DOHH2 (cell line): Measurements from ENCODE around the gene MAP2K7.

Experiments
- H3F3A ChIP-seq: fragments of 200-600 bp; sonication (generic), shearing (Covaris generic); 2 replicates; pipeline ENCODE4 v1.6.0; 2016; ENCODE audit warnings: antibody characterized with exemption, mild to moderate bottlenecking; ENCODE audit not compliant: control insufficient read depth, insufficient read depth
- H3K27ac ChIP-seq: fragments of 200-600 bp; sonication (generic); 2 replicates; pipeline ENCODE4 v1.5.1; 2014; ENCODE audit warnings: low read depth, mild to moderate bottlenecking, low read length, moderate library complexity
- H3K27me3 ChIP-seq: fragments of 200-600 bp; sonication (generic); 2 replicates; pipeline ENCODE4 v1.6.1; 2014; ENCODE audit warnings: mild to moderate bottlenecking, low read length, mixed read lengths; ENCODE audit not compliant: control insufficient read depth
- H3K36me3 ChIP-seq: fragments of 200-600 bp; sonication (generic); 2 replicates; pipeline ENCODE4 v1.6.1; 2014; ENCODE audit warnings: mild to moderate bottlenecking, low read length, moderate library complexity, mixed read lengths; ENCODE audit not compliant: control insufficient read depth
- H3K4me1 ChIP-seq: fragments of 200-600 bp; sonication (generic); 2 replicates; pipeline ENCODE4 v1.6.1; 2014; ENCODE audit warnings: mild to moderate bottlenecking, low read length, mixed read lengths; ENCODE audit not compliant: control insufficient read depth
- H3K4me2 ChIP-seq: fragments of 200-600 bp; sonication (generic); 2 replicates; pipeline ENCODE4 v1.6.0; 2014; ENCODE audit warnings: mild to moderate bottlenecking, low read length, moderate library complexity
- H3K4me3 ChIP-seq: fragments of 200-600 bp; sonication (generic); 2 replicates; pipeline ENCODE4 v1.5.1; 2014; ENCODE audit warnings: mild to moderate bottlenecking, low read length, mixed read lengths
- H3K79me2 ChIP-seq: fragments of 200-600 bp; sonication (generic); 2 replicates; pipeline ENCODE4 v1.6.1; 2014; ENCODE audit warnings: mild to moderate bottlenecking, low read length, mixed read lengths; ENCODE audit not compliant: control insufficient read depth
- H3K9me2 ChIP-seq: fragments of 200-600 bp; sonication (generic); replicated peaks from 2 replicates; pipeline ENCODE4 v1.6.1; 2014; ENCODE audit warnings: mild to moderate bottlenecking, low read length, mixed read lengths; ENCODE audit not compliant: control insufficient read depth
- H3K9me3 ChIP-seq: fragments of 200-600 bp; sonication (generic); 2 replicates; pipeline ENCODE4 v1.6.1; 2014; ENCODE audit warnings: antibody characterized with exemption, low read length, mixed read lengths; ENCODE audit not compliant: control insufficient read depth, insufficient read depth
- H4K20me1 ChIP-seq: fragments of 200-600 bp; sonication (generic); 2 replicates; pipeline ENCODE4 v1.6.0; 2014; ENCODE audit warnings: low read depth, mild to moderate bottlenecking, antibody characterized with exemption, low read length, moderate library complexity; ENCODE audit not compliant: control insufficient read depth, insufficient read depth
- CTCF ChIP-seq: fragments of 200-600 bp; sonication (generic); IDR thresholded peaks from one replicate; pipeline ENCODE4 v1.5.1; 2014; ENCODE audit warnings: antibody characterized with exemption, mild to moderate bottlenecking, low read depth, low read length; ENCODE audit not compliant: poor library complexity, severe bottlenecking
- EZH2phosphoT487 ChIP-seq: fragments of 200-600 bp; sonication (generic); IDR thresholded peaks from 2 replicates; pipeline ENCODE4 v1.6.1; 2017; ENCODE audit warnings: borderline replicate concordance, mild to moderate bottlenecking, antibody characterized with exemption, low read length, moderate library complexity, mixed read lengths

Gene MAP2K7

GRCh38 chr19:7940841-7941240 lies 37.2 kb downstream of the MAP2K7 start:
- no peak for TF ChIP-seq CTCF
- TF ChIP-seq EZH2phosphoT487, result no peak
- Histone ChIP-seq H3K4me3 (no peak overlapping the region), H4K20me1 (peaks cover 4% of the 10 kb centered on the region; the same call in 1 of the 2 replicates), H3F3A (no peaks in the 10 kb centered on the region; the same call in 1 of the 2 replicates), H3K9me3 (no peaks in the 10 kb centered on the region), H3K4me2 (no peak overlapping the region), H3K4me1 (peaks cover 22% of the 10 kb centered on the region), H3K9me2 (no peaks in the 10 kb centered on the region), H3K27ac (no peak overlapping the region), H3K36me3 (peaks cover 57% of the 10 kb centered on the region), H3K27me3 (no peaks in the 10 kb centered on the region), H3K79me2 (peaks cover 65% of the 10 kb centered on the region)

DNA sequence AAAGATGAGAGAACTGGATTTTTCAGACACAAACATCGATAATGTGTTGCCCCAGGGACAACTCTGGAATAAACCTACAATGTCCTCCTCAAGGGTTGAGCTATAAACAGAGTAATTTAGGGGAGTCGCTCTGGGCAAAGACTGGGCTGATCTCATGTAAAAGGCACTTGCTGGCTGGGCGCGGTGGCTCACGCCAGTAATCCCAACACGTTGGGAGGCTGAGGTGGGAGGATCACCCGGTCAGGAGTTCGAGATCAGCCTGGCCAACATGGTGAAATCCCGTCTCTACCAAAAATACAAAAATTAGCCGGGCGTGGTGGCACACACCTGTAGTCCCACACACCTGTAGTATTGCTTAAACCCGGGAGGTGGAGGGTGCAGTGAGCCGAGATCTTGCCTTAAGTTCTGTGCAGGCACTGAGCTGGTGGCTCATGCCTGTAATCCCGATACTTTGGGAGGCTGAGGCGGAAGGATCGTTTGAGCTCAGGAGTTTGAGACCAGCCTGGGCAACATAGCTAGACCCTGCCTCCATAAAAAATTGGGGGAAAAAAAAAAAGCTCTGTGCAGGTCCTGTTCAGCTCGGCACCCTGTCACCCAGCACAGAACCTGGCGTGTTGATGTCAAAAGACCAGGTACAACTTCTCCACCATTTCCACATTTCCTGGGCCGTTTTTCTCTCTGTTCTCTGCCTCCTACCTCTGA lies 38.4 kb downstream of the MAP2K7 start:
- peak overlapping the region; percentile 98 for H3K4me3 ChIP-seq
- H3K27me3 ChIP-seq, result no peaks in the 10 kb centered on the region
- no peaks in the 10 kb centered on the region; the same call in 1 of the 2 replicates for H3F3A ChIP-seq
- no peak for TF ChIP-seq CTCF
- no peak for TF ChIP-seq EZH2phosphoT487
- H3K9me2 ChIP-seq, result no peaks in the 10 kb centered on the region
- peak overlapping the region; percentile 76 for H3K4me2 ChIP-seq
- no peak overlapping the region for H3K27ac ChIP-seq
- H4K20me1 ChIP-seq, result peaks cover 4% of the 10 kb centered on the region; the same call in 1 of the 2 replicates
- peaks cover 47% of the 10 kb centered on the region for H3K36me3 ChIP-seq
- H3K79me2 ChIP-seq, result peaks cover 65% of the 10 kb centered on the region
- H3K9me3 ChIP-seq, result no peaks in the 10 kb centered on the region
- H3K4me1 ChIP-seq, result peaks cover 22% of the 10 kb centered on the region

DNA sequence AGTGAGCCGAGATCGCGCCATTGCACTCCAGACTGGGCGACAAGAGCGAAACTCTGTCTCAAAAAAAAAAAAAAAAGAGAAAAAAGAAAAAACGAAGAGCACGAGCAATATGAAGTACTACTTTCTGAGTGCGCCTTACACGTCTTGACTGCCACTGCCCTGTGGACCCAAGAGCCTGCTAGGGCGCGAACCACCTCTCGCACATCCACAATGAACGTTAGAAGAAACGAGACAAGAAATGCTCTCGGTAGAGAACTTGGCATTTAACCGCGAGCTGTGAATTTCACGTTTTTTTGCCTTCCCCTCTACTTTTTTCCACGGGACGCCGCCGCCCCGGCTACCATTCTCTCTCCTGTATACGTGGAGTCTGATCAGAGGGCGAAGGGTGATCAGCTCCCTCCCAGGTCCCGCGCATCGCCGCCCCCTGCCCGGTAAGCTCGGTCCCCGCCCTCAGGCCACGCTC lies 39.3 kb downstream of the MAP2K7 start:
- Histone ChIP-seq H3K4me2 (peak overlapping the region; percentile 76), H3K9me2 (no peaks in the 10 kb centered on the region), H4K20me1 (peaks cover 4% of the 10 kb centered on the region; the same call in 1 of the 2 replicates), H3K9me3 (no peaks in the 10 kb centered on the region), H3K4me3 (peak overlapping the region; percentile 98), H3K36me3 (peaks cover 38% of the 10 kb centered on the region), H3K27me3 (no peaks in the 10 kb centered on the region), H3K79me2 (peaks cover 60% of the 10 kb centered on the region), H3K4me1 (peaks cover 22% of the 10 kb centered on the region), H3K27ac (peak overlapping the region; percentile 69), H3F3A (no peaks in the 10 kb centered on the region; the same call in 1 of the 2 replicates)
- TF ChIP-seq EZH2phosphoT487 (no peak), CTCF (no peak)
